Measurements from ENCODE around the gene RCE1. TPM values are rescaled to one million over a fixed set of nuclear protein-coding genes. Genes with fewer than 3 reads are reported as not detected.

RCE1 gene
- total RNA-seq, 2 experiments from 2014 or later: 23.1 to 27.3 TPM

- ATAC-seq (no peak), DNase-seq (no peak)
- no peak overlapping the region for H3K4me3 Mint-ChIP-seq
- H3K27me3 Mint-ChIP-seq (ENCODE audit: low read depth): no peaks in the 10 kb centered on the region
- POLR2A ChIA-PET: no interaction called here
- H3K36me3 Mint-ChIP-seq (ENCODE audit: low read depth): no peaks in the 10 kb centered on the region
- H3K9me3 Mint-ChIP-seq (ENCODE audit: insufficient read depth): no peaks in the 10 kb centered on the region
- CTCF ChIA-PET: no interaction called here
- peaks cover 4% of the 10 kb centered on the region for H3K4me1 Mint-ChIP-seq (ENCODE audit: low read depth)
- H3K27ac Mint-ChIP-seq: peak overlapping the region; percentile 7
These were observed 42.8 kb downstream of the RCE1 start for GRCh38 chr11:66885950-66886440.

- no peaks in the 10 kb centered on the region for H3K9me3 Mint-ChIP-seq (ENCODE audit: insufficient read depth)
- POLR2A ChIA-PET: no interaction called here
- H3K27ac Mint-ChIP-seq: no peak overlapping the region
- no peaks in the 10 kb centered on the region for H3K36me3 Mint-ChIP-seq (ENCODE audit: low read depth)
- H3K27me3 Mint-ChIP-seq (ENCODE audit: low read depth): no peaks in the 10 kb centered on the region
- H3K4me1 Mint-ChIP-seq (ENCODE audit: low read depth): peaks cover under 1% of the 10 kb centered on the region
- no peak overlapping the region for H3K4me3 Mint-ChIP-seq
- CTCF ChIA-PET: no interaction called here
- ATAC-seq (no peak), DNase-seq (no peak)
These were observed 43.5 kb downstream of the RCE1 start for GRCh38 chr11:66886671-66887221.

GRCh38 chr11:66887526-66887925 is 44.3 kb downstream of the RCE1 start:
- ChIA-PET POLR2A (no interaction called here), CTCF (no interaction called here)
- Mint-ChIP-seq H3K4me3 (no peak overlapping the region), H3K27ac (no peak overlapping the region), H3K9me3 (ENCODE audit: insufficient read depth) (no peaks in the 10 kb centered on the region), H3K4me1 (ENCODE audit: low read depth) (peaks cover 7% of the 10 kb centered on the region), H3K36me3 (ENCODE audit: low read depth) (no peaks in the 10 kb centered on the region), H3K27me3 (ENCODE audit: low read depth) (no peaks in the 10 kb centered on the region)
- DNase-seq (no peak), ATAC-seq (no peak)

GRCh38 chr11:66888282-66888681 is 45.0 kb downstream of the RCE1 start:
- DNase-seq: no peak
- CTCF ChIA-PET: no interaction called here
- Mint-ChIP-seq H3K27me3 (ENCODE audit: low read depth) (no peaks in the 10 kb centered on the region), H3K27ac (no peak overlapping the region), H3K4me3 (no peak overlapping the region), H3K4me1 (ENCODE audit: low read depth) (peaks cover 7% of the 10 kb centered on the region), H3K9me3 (ENCODE audit: insufficient read depth) (no peaks in the 10 kb centered on the region), H3K36me3 (ENCODE audit: low read depth) (no peaks in the 10 kb centered on the region)
- POLR2A ChIA-PET: no interaction called here
- ATAC-seq: no peak

- H3K27me3 Mint-ChIP-seq (ENCODE audit: low read depth): peaks cover 3% of the 10 kb centered on the region
- no peaks in the 10 kb centered on the region for H3K36me3 Mint-ChIP-seq (ENCODE audit: low read depth)
- no peak overlapping the region for H3K4me3 Mint-ChIP-seq
- ChIA-PET POLR2A (no interaction called here), CTCF (no interaction called here)
- H3K9me3 Mint-ChIP-seq (ENCODE audit: insufficient read depth): no peaks in the 10 kb centered on the region
- H3K27ac Mint-ChIP-seq: no peak overlapping the region
- ATAC-seq (no peak), DNase-seq (no peak)
- peaks cover 7% of the 10 kb centered on the region for H3K4me1 Mint-ChIP-seq (ENCODE audit: low read depth)
These were observed 46.7 kb downstream of the RCE1 start for GRCh38 chr11:66889960-66890359.

GRCh38 chr11:66891851-66892660 is 48.8 kb downstream of the RCE1 start:
- H3K36me3 Mint-ChIP-seq (ENCODE audit: low read depth): no peaks in the 10 kb centered on the region
- ATAC-seq: peak; percentile 44
- H3K9me3 Mint-ChIP-seq (ENCODE audit: insufficient read depth): no peaks in the 10 kb centered on the region
- peaks cover 9% of the 10 kb centered on the region for H3K27me3 Mint-ChIP-seq (ENCODE audit: low read depth)
- H3K27ac Mint-ChIP-seq: no peak overlapping the region
- CTCF ChIA-PET: interaction anchor here (2.0 kb wide), 1 partner anchor 9 kb away, joined by 4 read pairs; no protein-coding TSS in a partner anchor
- DNase-seq: peak; percentile 39
- POLR2A ChIA-PET: no interaction called here
- H3K4me1 Mint-ChIP-seq (ENCODE audit: low read depth): peaks cover 7% of the 10 kb centered on the region
- no peak overlapping the region for H3K4me3 Mint-ChIP-seq

GRCh38 chr11:66892911-66893310 is 49.7 kb downstream of the RCE1 start:
- CTCF ChIA-PET: no interaction called here
- Mint-ChIP-seq H3K36me3 (ENCODE audit: low read depth) (no peaks in the 10 kb centered on the region), H3K4me3 (no peak overlapping the region), H3K9me3 (ENCODE audit: insufficient read depth) (no peaks in the 10 kb centered on the region), H3K27ac (no peak overlapping the region), H3K4me1 (ENCODE audit: low read depth) (peaks cover 7% of the 10 kb centered on the region), H3K27me3 (ENCODE audit: low read depth) (peaks cover 9% of the 10 kb centered on the region)
- POLR2A ChIA-PET: no interaction called here
- ATAC-seq (no peak), DNase-seq (no peak)

GRCh38 chr11:66894141-66894540 is 50.9 kb downstream of the RCE1 start:
- Mint-ChIP-seq H3K4me1 (ENCODE audit: low read depth) (peaks cover 7% of the 10 kb centered on the region), H3K27me3 (ENCODE audit: low read depth) (peaks cover 9% of the 10 kb centered on the region), H3K9me3 (ENCODE audit: insufficient read depth) (no peaks in the 10 kb centered on the region), H3K4me3 (no peak overlapping the region), H3K27ac (no peak overlapping the region), H3K36me3 (ENCODE audit: low read depth) (no peaks in the 10 kb centered on the region)
- ATAC-seq: no peak
- ChIA-PET CTCF (interaction anchor here (0.9 to 1.3 kb wide), 2 partner anchors 11 to 216 kb away, joined by 3 read pairs; partner anchors contain the start of gene RBM4B), POLR2A (no interaction called here)
- no peak for DNase-seq

Other genes with a start within 250 kb of the RCE1 start
- 100 to 1,000 TPM; 168 to 182 TPM for gene RBM14, start 226.8 kb upstream of the RCE1 start, total RNA-seq
- 100 to 1,000 TPM; 118 to 121 TPM for gene RBM4, start 204.7 kb upstream of the RCE1 start, total RNA-seq
- gene RBM4B, start 165.6 kb upstream of the RCE1 start, total RNA-seq: 10 to 100 TPM; 18.7 to 21.5 TPM
- gene SPTBN2, start 114.2 kb upstream of the RCE1 start, total RNA-seq: under 1 TPM in 1 of 2 experiments, not detected in 1; 0.31 TPM
- 10 to 100 TPM; 24.6 to 28.3 TPM for gene LRFN4, start 13.6 kb downstream of the RCE1 start, total RNA-seq
- 10 to 100 TPM; 10.4 to 11.7 TPM for gene PC, start 114.9 kb downstream of the RCE1 start, total RNA-seq
- not detected for gene C11orf86, start 131.9 kb downstream of the RCE1 start, total RNA-seq
- not detected for gene SYT12, start 179.7 kb downstream of the RCE1 start, total RNA-seq
- gene RHOD, start 213.4 kb downstream of the RCE1 start, total RNA-seq: not detected